Measurements from ENCODE around the gene SKAP1.

SKAP1 gene

GRCh38 chr17:48427598-48427997 lies 2.4 kb downstream of the SKAP1 start:
- ATAC-seq, result no peak
- TF ChIP-seq BACH2 (CRISPR knock-in tag; IDR thresholded peaks at IDR 0.05; ENCODE audit: borderline replicate concordance), result no peak
- TF ChIP-seq ZNF8 (CRISPR knock-in tag; IDR thresholded peaks at IDR 0.05), result no peak
- no peak for TF ChIP-seq OSR1 (CRISPR knock-in tag; IDR thresholded peaks at IDR 0.05)
- no peak for TF ChIP-seq GLIS3 (CRISPR knock-in tag; IDR thresholded peaks at IDR 0.05)
- TF ChIP-seq, protein P1, sequence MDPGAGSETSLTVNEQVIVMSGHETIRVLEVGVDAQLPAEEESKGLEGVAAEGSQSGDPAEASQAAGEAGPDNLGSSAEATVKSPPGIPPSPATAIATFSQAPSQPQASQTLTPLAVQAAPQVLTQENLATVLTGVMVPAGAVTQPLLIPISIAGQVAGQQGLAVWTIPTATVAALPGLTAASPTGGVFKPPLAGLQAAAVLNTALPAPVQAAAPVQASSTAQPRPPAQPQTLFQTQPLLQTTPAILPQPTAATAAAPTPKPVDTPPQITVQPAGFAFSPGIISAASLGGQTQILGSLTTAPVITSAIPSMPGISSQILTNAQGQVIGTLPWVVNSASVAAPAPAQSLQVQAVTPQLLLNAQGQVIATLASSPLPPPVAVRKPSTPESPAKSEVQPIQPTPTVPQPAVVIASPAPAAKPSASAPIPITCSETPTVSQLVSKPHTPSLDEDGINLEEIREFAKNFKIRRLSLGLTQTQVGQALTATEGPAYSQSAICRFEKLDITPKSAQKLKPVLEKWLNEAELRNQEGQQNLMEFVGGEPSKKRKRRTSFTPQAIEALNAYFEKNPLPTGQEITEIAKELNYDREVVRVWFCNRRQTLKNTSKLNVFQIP (CRISPR knock-in tag; IDR thresholded peaks at IDR 0.05; ENCODE audit: borderline replicate concordance, low read depth), result no peak
- TF ChIP-seq ZFP30 (CRISPR knock-in tag; IDR thresholded peaks at IDR 0.05), result no peak
- TF ChIP-seq ZFP3 (CRISPR knock-in tag; IDR thresholded peaks at IDR 0.05), result no peak
- TF ChIP-seq ARNTL (CRISPR knock-in tag; IDR thresholded peaks at IDR 0.05; ENCODE audit: borderline replicate concordance, low read depth), result no peak
- TF ChIP-seq ZNF565 (CRISPR knock-in tag; conservative IDR thresholded peaks at IDR 0.05; ENCODE audit: low read depth), result no peak
- no peak for TF ChIP-seq ESRRG (CRISPR knock-in tag; IDR thresholded peaks at IDR 0.05)
- TF ChIP-seq ZC3H10 (CRISPR knock-in tag; IDR thresholded peaks at IDR 0.05), result no peak
- TF ChIP-seq ISL1 (CRISPR knock-in tag; IDR thresholded peaks at IDR 0.05), result no peak
- TF ChIP-seq PPARA (CRISPR knock-in tag; IDR thresholded peaks at IDR 0.05; ENCODE audit: borderline replicate concordance), result no peak
- no peak for TF ChIP-seq CSRNP3 (CRISPR knock-in tag; IDR thresholded peaks at IDR 0.05)
- no peak for TF ChIP-seq SNAI2 (CRISPR knock-in tag; IDR thresholded peaks at IDR 0.05)
- TF ChIP-seq TSHZ2 (CRISPR knock-in tag; IDR thresholded peaks at IDR 0.05), result no peak
- TF ChIP-seq RARB (CRISPR knock-in tag; IDR thresholded peaks at IDR 0.05), result no peak

DNA sequence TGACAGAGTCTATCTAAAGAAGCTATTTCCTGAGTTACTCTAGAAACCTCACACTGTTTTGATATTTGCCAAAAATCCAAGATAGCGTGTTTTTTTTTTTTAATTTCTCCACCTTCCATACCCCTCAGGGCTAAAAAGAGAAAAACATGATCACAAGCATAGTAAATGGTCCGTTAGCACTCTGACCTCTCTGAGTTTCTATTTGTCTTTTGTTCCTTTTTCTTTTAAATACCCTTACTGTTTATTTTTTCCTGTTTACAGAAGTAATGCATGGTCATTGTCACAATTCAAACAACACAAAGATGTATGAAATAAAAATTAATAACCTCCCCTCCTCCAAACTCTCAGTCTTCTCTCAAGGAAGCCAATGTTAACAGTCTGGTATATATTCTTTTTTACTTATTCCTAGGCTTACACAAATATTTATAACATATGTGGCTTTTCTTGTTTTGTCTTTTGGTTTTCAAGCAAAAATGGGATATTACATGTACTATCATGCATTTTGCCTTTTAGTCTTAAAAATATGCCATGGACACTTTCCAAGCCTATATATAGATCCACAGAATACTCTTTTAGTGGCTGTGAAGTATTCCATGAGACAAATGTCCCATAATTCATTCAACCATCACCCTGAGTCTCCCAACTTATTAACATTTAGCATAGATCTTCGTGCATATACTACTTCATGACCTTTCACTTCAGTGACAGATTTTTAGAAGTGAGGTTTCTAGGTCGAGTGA lies 3.1 kb downstream of the SKAP1 start:
- TF ChIP-seq GLIS3 (CRISPR knock-in tag; IDR thresholded peaks at IDR 0.05) (no peak), ESRRG (CRISPR knock-in tag; IDR thresholded peaks at IDR 0.05) (no peak), CSRNP3 (CRISPR knock-in tag; IDR thresholded peaks at IDR 0.05) (no peak), CREB5 (CRISPR knock-in tag; IDR thresholded peaks at IDR 0.05; ENCODE audit: low read depth) (no peak), ZNF565 (CRISPR knock-in tag; conservative IDR thresholded peaks at IDR 0.05; ENCODE audit: low read depth) (no peak), CSDC2 (CRISPR knock-in tag; IDR thresholded peaks at IDR 0.05) (no peak), ARNTL (CRISPR knock-in tag; IDR thresholded peaks at IDR 0.05; ENCODE audit: borderline replicate concordance, low read depth) (no peak), BACH2 (CRISPR knock-in tag; IDR thresholded peaks at IDR 0.05; ENCODE audit: borderline replicate concordance) (no peak), TSHZ2 (CRISPR knock-in tag; IDR thresholded peaks at IDR 0.05) (no peak), ZC3H10 (CRISPR knock-in tag; IDR thresholded peaks at IDR 0.05) (no peak), TCF4 (CRISPR knock-in tag; IDR thresholded peaks at IDR 0.05; ENCODE audit: borderline replicate concordance) (no peak), ZNF70 (CRISPR knock-in tag; IDR thresholded peaks at IDR 0.05) (no peak), PPARA (CRISPR knock-in tag; IDR thresholded peaks at IDR 0.05; ENCODE audit: borderline replicate concordance) (no peak), ISL1 (CRISPR knock-in tag; IDR thresholded peaks at IDR 0.05) (no peak)
- TF ChIP-seq, protein P2, sequence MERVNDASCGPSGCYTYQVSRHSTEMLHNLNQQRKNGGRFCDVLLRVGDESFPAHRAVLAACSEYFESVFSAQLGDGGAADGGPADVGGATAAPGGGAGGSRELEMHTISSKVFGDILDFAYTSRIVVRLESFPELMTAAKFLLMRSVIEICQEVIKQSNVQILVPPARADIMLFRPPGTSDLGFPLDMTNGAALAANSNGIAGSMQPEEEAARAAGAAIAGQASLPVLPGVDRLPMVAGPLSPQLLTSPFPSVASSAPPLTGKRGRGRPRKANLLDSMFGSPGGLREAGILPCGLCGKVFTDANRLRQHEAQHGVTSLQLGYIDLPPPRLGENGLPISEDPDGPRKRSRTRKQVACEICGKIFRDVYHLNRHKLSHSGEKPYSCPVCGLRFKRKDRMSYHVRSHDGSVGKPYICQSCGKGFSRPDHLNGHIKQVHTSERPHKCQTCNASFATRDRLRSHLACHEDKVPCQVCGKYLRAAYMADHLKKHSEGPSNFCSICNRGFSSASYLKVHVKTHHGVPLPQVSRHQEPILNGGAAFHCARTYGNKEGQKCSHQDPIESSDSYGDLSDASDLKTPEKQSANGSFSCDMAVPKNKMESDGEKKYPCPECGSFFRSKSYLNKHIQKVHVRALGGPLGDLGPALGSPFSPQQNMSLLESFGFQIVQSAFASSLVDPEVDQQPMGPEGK (CRISPR knock-in tag; IDR thresholded peaks at IDR 0.05; ENCODE audit: borderline replicate concordance), result no peak
- TF ChIP-seq, protein P1 (CRISPR knock-in tag; IDR thresholded peaks at IDR 0.05; ENCODE audit: borderline replicate concordance, low read depth), result no peak
- no peak for ATAC-seq

Data from SK-N-SH treated with all-trans-retinoic acid at 6 μM for 48 hours (cell line).